Left forelimb (tissue), 1 donor: ENCODE results near the gene EZH2.

Experiments used
- DNase-seq: peaks from one replicate; pipeline ENCODE4 v3.0.0-alpha.2; 2018; ENCODE audit warnings: low spot score

Gene EZH2

GRCh38 chr7:148761499-148762278 is 122.4 kb downstream of the EZH2 start:
- no peak for DNase-seq
